Measurements from ENCODE around the gene SIGLEC15. TPM values are rescaled to one million over a fixed set of nuclear protein-coding genes. Genes with fewer than 3 reads are reported as not detected.

SIGLEC15 gene
- total RNA-seq, 2 donors from 2014 or later = 0.26 to 2.0 TPM

DNA sequence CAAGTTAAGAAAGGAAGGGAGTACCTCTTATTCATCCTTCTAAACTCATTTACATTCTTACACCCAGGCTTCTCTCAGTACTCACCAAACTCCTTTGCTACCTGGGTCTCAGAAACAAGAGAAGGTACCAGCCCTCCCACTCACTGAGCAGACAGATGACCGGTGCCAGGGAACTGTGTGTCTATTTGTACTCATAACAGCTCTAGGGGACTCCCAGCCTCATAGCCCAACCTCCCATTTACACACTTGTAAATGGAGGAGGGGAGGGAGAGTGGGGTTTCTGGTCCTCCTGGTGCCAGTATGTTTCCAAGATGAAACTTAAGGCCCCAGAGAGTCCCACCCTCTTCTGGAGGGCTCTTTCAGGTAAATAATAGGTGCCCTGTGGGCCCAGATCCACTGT, 42.8 kb upstream of the SIGLEC15 start:
- Histone ChIP-seq H3K36me3 (replicated peaks in 1 of 2; ENCODE audit: insufficient read depth in 1 of 2, low read depth in 2 of 2) (no peaks in the 10 kb centered on the region), H3K4me3 (no peak overlapping the region), H3K9me3 (no peaks in the 10 kb centered on the region), H3K4me1 (no peaks in the 10 kb centered on the region), H3K27ac (no peak overlapping the region), H3K27me3 (no peaks in the 10 kb centered on the region)
- TF ChIP-seq, protein P1, sequence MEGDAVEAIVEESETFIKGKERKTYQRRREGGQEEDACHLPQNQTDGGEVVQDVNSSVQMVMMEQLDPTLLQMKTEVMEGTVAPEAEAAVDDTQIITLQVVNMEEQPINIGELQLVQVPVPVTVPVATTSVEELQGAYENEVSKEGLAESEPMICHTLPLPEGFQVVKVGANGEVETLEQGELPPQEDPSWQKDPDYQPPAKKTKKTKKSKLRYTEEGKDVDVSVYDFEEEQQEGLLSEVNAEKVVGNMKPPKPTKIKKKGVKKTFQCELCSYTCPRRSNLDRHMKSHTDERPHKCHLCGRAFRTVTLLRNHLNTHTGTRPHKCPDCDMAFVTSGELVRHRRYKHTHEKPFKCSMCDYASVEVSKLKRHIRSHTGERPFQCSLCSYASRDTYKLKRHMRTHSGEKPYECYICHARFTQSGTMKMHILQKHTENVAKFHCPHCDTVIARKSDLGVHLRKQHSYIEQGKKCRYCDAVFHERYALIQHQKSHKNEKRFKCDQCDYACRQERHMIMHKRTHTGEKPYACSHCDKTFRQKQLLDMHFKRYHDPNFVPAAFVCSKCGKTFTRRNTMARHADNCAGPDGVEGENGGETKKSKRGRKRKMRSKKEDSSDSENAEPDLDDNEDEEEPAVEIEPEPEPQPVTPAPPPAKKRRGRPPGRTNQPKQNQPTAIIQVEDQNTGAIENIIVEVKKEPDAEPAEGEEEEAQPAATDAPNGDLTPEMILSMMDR (IDR thresholded peaks at IDR 0.05) = no peak
- no peak for TF ChIP-seq POLR2A (IDR thresholded peaks at IDR 0.05)
- ATAC-seq (no peak), DNase-seq (no peak)
- WGBS, 2 donors = 50 to 68% methylated on average over 1 of the region's 1 CpG
- intact Hi-C loops (cut with DNase I) = no loop called here

DNA sequence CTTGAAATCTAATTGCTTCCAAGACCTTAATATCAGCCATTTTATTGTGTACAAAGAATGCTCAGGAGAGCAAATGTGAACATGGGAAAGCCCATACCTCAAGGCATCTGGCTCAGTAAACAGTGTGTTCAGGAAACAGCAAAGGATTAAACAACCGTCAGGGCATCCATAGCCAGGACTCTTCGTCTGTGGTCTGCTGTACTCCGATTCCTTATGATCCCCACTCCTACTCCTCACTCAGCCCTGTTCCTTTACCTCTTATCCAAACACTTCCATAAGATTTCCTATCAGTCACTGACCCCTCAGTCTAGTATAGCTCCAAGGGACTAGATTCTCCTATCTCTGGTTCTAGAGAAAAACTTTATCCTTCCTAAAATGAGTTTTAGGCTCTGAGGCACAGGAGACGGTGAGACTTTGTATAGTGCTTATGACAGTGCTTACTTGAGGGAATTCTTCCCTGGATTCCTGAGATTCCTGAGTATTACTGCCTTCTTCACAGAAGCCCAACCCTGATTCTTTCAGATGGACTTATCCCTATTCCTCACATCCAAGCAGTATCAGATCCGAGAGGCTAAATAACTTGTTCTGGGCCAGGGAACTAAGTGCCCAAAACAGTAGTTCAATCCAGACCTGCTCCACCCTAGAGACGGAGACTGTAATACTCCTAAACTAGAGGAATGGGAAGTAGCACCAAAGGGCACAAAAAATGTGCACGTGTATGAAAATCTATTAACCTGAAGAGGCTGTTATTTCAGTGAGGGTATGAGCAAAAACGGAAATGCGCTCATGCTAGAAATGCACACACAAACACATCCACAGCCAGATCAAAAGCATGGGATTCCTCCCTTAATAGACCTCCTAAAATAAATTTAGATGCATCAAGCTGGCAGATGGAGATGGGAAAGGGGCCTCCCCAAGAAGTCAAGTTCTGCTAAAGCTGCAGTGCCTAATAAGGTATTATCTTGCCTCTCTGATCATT, 42.1 kb upstream of the SIGLEC15 start:
- Histone ChIP-seq H3K36me3 (replicated peaks in 1 of 2; ENCODE audit: insufficient read depth in 1 of 2, low read depth in 2 of 2) (no peaks in the 10 kb centered on the region), H3K27ac (no peak overlapping the region), H3K4me1 (no peaks in the 10 kb centered on the region), H3K4me3 (no peak overlapping the region), H3K27me3 (no peaks in the 10 kb centered on the region), H3K9me3 (no peaks in the 10 kb centered on the region)
- DNase-seq = no peak
- no peak for ATAC-seq
- TF ChIP-seq, protein P1 (IDR thresholded peaks at IDR 0.05) = no peak
- TF ChIP-seq POLR2A (IDR thresholded peaks at IDR 0.05) = no peak
- intact Hi-C loops (cut with DNase I) = no loop called here
- 58 to 67% methylated on average over 9 of the region's 9 CpGs for WGBS, 2 donors

DNA sequence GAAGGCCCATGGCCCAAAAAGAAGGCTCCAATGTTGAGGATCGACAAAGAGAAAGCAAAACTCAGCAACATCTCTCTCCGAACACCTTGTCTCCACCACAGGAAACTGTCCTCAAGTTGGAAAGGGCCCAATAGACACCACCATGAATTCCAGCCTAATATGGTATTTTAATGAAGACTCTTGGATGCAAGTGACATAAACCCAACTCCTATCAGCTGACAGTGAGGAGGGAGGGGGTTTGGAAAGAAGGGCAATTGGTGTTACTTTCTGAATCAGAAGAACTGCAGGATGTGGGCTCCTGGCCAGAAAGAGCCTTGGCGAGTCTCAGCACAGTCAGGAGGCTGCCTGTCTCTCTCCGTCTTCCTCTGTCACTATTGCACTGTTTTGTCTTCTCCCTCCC, 40.3 kb upstream of the SIGLEC15 start:
- intact Hi-C loops (cut with DNase I) = no loop called here
- no peaks in the 10 kb centered on the region for H3K27me3 ChIP-seq
- H3K27ac ChIP-seq = no peak overlapping the region
- ATAC-seq (no peak), DNase-seq (no peak)
- H3K9me3 ChIP-seq = no peaks in the 10 kb centered on the region
- H3K36me3 ChIP-seq (replicated peaks in 1 of 2; ENCODE audit: insufficient read depth in 1 of 2, low read depth in 2 of 2) = no peaks in the 10 kb centered on the region
- no peaks in the 10 kb centered on the region for H3K4me1 ChIP-seq
- TF ChIP-seq, protein P1 (IDR thresholded peaks at IDR 0.05) = no peak
- no peak for TF ChIP-seq POLR2A (IDR thresholded peaks at IDR 0.05)
- 67 to 69% methylated on average over 4 of the region's 4 CpGs for WGBS, 2 donors
- H3K4me3 ChIP-seq = no peak overlapping the region

DNA sequence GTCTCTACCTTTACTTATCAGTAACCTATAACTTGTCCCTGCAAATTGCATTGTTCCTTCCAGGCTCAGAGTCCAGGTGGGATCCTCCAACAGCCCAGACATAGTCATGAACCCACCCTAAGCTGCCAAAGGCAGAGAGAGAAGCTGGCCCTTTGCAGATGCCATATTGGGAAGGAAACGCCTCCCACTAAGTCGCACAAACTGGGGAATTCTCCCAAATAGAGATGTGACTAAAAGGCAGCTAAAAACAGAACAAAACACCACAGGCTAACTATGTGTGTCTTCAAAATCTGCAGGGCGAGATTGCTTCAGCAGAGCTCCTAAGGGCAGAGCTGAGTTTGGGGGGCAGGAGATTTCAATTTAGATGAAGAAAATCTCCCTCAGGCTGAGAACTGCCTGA, 38.5 kb upstream of the SIGLEC15 start:
- Histone ChIP-seq H3K9me3 (no peaks in the 10 kb centered on the region), H3K36me3 (replicated peaks in 1 of 2; ENCODE audit: insufficient read depth in 1 of 2, low read depth in 2 of 2) (no peaks in the 10 kb centered on the region), H3K4me3 (no peak overlapping the region), H3K27ac (no peak overlapping the region), H3K27me3 (no peaks in the 10 kb centered on the region), H3K4me1 (no peaks in the 10 kb centered on the region)
- ATAC-seq (no peak), DNase-seq (no peak)
- no peak for TF ChIP-seq POLR2A (IDR thresholded peaks at IDR 0.05)
- TF ChIP-seq, protein P1 (IDR thresholded peaks at IDR 0.05) = no peak
- WGBS, 2 donors = 86 to 91% methylated on average over 3 of the region's 3 CpGs
- intact Hi-C loops (cut with DNase I) = no loop called here
